ENCODE measurements around the gene MAP2K5.

Gene MAP2K5

DNA sequence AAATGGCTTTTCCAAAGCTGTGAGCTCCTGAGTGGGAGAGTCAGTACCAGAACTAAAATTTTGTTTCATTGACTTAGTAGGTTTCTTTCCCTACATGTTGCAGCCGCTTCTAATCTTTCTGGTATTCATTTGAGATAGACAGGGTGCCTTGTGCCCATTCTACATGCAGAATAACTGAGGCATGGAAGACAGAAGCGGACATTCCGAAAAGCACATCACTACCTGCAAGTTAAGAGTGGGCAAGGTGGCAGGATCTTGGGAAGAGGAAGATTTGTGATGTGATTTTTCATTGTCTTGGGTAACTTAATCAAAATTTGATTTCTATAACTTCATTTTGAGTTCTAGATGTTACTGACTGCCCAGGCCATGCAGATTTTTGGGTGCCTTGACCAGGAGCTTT lies 2.0 kb downstream of the MAP2K5 start:
- ChIA-PET CTCF (interaction anchor here (1.4 kb wide), 1 partner anchor 11 kb away, joined by 4 read pairs; no protein-coding TSS in a partner anchor), POLR2A (no interaction called here)
- no peak for DNase-seq (ENCODE audit: extremely low spot score)
- TF ChIP-seq, protein P1, sequence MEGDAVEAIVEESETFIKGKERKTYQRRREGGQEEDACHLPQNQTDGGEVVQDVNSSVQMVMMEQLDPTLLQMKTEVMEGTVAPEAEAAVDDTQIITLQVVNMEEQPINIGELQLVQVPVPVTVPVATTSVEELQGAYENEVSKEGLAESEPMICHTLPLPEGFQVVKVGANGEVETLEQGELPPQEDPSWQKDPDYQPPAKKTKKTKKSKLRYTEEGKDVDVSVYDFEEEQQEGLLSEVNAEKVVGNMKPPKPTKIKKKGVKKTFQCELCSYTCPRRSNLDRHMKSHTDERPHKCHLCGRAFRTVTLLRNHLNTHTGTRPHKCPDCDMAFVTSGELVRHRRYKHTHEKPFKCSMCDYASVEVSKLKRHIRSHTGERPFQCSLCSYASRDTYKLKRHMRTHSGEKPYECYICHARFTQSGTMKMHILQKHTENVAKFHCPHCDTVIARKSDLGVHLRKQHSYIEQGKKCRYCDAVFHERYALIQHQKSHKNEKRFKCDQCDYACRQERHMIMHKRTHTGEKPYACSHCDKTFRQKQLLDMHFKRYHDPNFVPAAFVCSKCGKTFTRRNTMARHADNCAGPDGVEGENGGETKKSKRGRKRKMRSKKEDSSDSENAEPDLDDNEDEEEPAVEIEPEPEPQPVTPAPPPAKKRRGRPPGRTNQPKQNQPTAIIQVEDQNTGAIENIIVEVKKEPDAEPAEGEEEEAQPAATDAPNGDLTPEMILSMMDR (IDR thresholded peaks at IDR 0.05; ENCODE audit: control extremely low read depth, extremely low read depth, low read depth, missing control alignments), result no peak

DNA sequence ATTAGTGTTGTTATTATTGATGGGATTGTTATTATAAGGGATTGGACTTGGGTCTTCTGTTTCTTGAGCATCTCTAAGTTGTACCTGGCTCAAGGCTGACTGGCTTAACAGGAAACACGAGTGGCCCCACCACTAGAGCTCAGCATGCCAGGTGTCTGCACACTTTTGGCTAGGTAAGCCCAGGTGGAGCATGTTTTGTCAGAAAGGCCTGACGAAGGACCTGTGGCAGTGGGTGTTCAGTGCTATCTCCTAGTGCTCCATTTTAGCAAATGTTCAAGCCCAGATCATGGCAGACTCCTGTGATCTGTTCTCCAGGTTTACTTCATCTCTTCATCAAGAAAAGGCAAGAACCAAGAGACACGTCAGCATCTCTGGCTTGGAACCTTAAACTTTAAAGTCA lies 3.4 kb downstream of the MAP2K5 start:
- POLR2A ChIA-PET, result no interaction called here
- DNase-seq (ENCODE audit: extremely low spot score), result no peak
- CTCF ChIA-PET, result interaction anchor here (1.0 to 1.2 kb wide), 2 partner anchors 10 to 21 kb away, joined by 3 read pairs; no protein-coding TSS in a partner anchor

DNA sequence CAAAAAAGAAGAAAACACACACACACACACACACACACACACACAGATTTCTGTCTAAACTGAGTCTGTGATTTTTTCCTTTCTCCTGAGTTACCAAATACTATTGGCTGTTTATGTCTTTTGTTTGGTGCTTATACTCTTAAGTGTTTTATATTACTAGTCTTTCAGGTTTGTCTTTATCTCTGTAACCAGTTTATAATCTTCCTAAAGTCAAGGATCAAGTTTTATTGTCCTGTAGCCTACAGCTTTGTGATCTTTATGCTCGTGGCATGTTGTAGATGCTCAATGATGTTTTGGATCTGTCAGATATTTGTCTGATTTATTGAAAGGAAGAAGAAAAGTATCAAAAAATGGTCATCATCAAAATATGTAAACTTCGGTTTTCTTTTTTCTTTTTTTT lies 4.6 kb downstream of the MAP2K5 start:
- TF ChIP-seq, protein P1 (IDR thresholded peaks at IDR 0.05; ENCODE audit: control extremely low read depth, extremely low read depth, low read depth, missing control alignments), result no peak
- ChIA-PET CTCF (interaction anchor here (1.0 kb wide), 1 partner anchor 9 kb away, joined by 3 read pairs; no protein-coding TSS in a partner anchor), POLR2A (no interaction called here)
- DNase-seq (ENCODE audit: extremely low spot score), result no peak

More for the DNA sequence above, 3.4 kb downstream of the MAP2K5 start:
- TF ChIP-seq, protein P1 (IDR thresholded peaks at IDR 0.05; ENCODE audit: control extremely low read depth, extremely low read depth, low read depth, missing control alignments), result no peak

DNA sequence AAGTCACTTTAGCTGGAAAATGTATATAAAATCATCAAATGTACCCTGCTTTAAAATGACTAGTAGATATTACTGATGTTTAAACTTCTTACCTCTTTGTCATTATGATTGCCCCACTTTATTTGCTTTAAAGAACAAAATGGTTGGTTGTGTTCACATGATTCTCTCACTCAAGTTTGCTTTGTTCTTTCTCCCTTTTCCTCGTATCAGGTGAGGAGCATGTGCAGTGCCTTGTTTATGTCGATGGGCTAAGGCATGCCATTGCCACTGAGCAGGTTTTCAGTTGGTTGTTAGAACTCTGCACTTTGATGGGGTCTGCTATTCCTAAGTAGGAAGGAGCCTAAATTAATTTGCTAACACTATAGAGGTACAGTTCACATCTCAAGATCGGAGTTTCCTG lies 5.3 kb downstream of the MAP2K5 start:
- DNase-seq (ENCODE audit: extremely low spot score), result no peak
- TF ChIP-seq, protein P1 (IDR thresholded peaks at IDR 0.05; ENCODE audit: control extremely low read depth, extremely low read depth, low read depth, missing control alignments), result no peak
- ChIA-PET POLR2A (no interaction called here), CTCF (interaction anchor here (1.0 to 2.6 kb wide), 2 partner anchors 10 to 13 kb away, joined by 4 to 9 read pairs; no protein-coding TSS in a partner anchor)

DNA sequence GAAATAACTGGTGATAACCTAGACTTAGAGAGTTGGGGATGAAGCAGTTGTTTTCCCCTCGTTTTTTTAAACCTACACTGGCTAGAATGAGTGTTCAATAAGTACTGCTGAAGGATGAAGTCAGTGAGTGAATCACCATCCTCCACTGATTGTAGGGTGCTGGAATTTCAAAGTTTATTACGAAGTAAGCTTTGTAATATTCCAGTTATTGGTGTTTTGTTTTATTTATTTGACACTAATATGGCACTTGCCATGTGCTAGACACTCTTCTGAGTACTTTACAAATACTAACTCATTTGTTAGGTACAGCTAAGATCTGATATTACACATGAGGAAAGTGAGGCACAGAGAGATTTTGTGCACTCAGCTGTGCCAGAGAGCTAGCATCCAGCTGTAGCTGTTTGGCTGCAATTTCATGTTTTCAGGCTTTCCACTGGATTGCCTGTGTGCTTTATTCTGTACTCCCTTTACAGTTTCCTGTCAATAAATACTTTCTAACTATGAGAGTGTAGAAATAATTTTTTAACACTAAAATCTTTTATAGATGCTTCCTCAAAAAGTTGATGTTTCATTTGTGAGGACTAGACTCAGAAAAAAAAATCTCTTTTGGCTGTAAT lies 5.8 kb downstream of the MAP2K5 start:
- ChIA-PET POLR2A (no interaction called here), CTCF (interaction anchor here (1.0 to 2.6 kb wide), 2 partner anchors 10 to 12 kb away, joined by 4 to 9 read pairs; no protein-coding TSS in a partner anchor)
- DNase-seq (ENCODE audit: extremely low spot score), result no peak
- TF ChIP-seq, protein P1 (IDR thresholded peaks at IDR 0.05; ENCODE audit: control extremely low read depth, extremely low read depth, low read depth, missing control alignments), result no peak

DNA sequence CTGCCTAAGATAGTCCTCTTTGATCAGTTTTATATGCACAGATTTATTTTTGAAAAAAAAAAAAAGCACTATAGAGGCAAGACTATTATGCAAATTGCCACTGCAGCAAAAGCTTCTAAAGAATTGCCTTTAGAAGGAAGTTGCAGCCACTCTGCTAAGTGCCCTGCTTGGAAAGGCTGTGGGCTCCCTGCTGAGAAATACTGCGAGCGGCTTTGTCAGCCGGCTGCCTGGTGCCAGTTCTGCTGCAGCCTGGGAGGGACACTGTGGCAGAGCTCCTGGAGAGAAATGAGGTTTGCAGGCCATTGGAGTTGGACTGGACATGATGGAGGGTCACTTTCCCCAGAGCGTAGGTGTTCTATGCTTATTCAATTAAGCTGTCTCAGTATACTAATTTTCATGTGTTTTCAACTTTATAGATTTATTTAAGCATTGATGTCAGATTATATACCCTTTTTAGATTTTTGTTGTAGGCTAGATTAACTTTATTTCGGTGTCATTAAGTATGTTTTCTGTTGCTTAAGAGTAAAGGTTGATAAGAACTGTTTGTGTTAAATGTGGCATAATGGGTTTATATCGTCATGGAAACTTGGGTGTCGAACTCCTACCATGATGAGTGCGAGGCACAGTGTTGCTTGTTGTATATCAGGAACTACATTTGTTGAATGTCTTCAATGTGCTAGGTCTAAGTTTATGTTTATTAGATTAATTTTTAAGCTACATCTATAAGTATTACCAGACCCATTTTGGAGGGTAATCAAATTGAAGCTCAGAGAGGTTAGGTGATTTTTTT lies 6.6 kb downstream of the MAP2K5 start:
- DNase-seq (ENCODE audit: extremely low spot score), result no peak
- ChIA-PET CTCF (interaction anchor here (1.0 to 2.6 kb wide), 6 partner anchors 9 to 287 kb away, joined by 3 to 9 read pairs (median 4); no protein-coding TSS in a partner anchor), POLR2A (no interaction called here)
- TF ChIP-seq, protein P1 (IDR thresholded peaks at IDR 0.05; ENCODE audit: control extremely low read depth, extremely low read depth, low read depth, missing control alignments), result no peak
